ENCODE results near the gene RAPGEF4. TPM values are rescaled to one million over a fixed set of nuclear protein-coding genes. Genes with fewer than 3 reads are reported as not detected.

Gene RAPGEF4
- total and polyA plus RNA-seq, 12 donors = 1.2 to 11.2 (median 7.9) TPM

DNA sequence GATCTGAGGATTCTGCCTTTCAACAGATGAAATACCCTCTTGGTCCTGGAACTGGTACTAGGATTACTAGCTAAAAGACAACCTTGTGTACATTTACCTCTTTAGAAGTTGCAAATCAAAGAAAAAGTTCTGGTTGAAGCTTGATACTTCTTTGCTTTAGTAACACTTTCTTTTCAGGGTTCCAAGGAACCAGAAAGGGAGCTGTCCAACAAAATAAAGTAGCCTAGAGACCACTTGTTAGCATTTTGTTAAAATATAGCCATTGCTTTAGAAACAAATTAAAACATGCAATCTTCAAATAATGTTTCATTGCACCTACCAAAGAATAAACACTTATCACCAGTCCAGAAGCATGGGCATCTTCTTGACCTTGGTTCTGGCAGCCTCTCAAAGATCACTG is 222.1 kb downstream of the RAPGEF4 start:
- H3K9me3 ChIP-seq = no peaks in the 10 kb centered on the region
- intact Hi-C loops (cut with DNase I) = no loop called here
- peaks cover 0 to 5% (median 0%) of the 10 kb centered on the region in 9 donors for H3K4me1 ChIP-seq
- no peak overlapping the region for H3K27ac ChIP-seq
- no peaks in the 10 kb centered on the region for H3K27me3 ChIP-seq
- TF ChIP-seq, protein P1, sequence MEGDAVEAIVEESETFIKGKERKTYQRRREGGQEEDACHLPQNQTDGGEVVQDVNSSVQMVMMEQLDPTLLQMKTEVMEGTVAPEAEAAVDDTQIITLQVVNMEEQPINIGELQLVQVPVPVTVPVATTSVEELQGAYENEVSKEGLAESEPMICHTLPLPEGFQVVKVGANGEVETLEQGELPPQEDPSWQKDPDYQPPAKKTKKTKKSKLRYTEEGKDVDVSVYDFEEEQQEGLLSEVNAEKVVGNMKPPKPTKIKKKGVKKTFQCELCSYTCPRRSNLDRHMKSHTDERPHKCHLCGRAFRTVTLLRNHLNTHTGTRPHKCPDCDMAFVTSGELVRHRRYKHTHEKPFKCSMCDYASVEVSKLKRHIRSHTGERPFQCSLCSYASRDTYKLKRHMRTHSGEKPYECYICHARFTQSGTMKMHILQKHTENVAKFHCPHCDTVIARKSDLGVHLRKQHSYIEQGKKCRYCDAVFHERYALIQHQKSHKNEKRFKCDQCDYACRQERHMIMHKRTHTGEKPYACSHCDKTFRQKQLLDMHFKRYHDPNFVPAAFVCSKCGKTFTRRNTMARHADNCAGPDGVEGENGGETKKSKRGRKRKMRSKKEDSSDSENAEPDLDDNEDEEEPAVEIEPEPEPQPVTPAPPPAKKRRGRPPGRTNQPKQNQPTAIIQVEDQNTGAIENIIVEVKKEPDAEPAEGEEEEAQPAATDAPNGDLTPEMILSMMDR (IDR thresholded peaks at IDR 0.05) = no peak
- DNase-seq = no peak
- no peak overlapping the region for H3K4me3 ChIP-seq
- no peak for ATAC-seq
- H3K36me3 ChIP-seq = peaks cover 0 to 19% (median 0%) of the 10 kb centered on the region in 9 donors

DNA sequence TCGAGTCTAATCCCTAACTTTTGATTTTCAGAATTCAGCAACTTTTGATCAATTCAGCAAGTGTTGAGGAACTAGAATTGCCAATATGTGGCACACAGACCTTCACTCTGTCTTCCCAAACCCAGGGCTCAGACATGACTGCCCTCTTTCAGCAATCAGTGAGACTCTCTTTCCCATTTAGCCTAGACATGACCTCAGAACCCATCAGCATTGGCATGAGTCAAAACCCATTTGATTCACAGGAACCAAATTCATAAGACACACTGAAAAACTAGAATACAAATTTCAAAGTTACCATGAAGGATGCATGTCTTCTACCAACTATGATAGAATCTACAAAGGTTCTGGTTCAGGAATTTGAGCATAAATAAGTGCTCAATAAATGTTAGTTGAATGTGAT is 226.4 kb downstream of the RAPGEF4 start:
- TF ChIP-seq, protein P1 (IDR thresholded peaks at IDR 0.05) = no peak
- DNase-seq (no peak), ATAC-seq (no peak)
- intact Hi-C loops (cut with DNase I) = no loop called here
- Histone ChIP-seq H3K36me3 (peaks cover 0 to 23% (median 0%) of the 10 kb centered on the region in 9 donors), H3K27ac (peak overlapping the region in 1 of 10 donors; percentile 37), H3K4me1 (peaks cover under 1 to 19% (median 9%) of the 10 kb centered on the region in 9 donors), H3K4me3 (no peak overlapping the region), H3K27me3 (no peaks in the 10 kb centered on the region), H3K9me3 (no peaks in the 10 kb centered on the region)
- WGBS, 2 donors = 96% methylated on average over 1 of the region's 1 CpG

DNA sequence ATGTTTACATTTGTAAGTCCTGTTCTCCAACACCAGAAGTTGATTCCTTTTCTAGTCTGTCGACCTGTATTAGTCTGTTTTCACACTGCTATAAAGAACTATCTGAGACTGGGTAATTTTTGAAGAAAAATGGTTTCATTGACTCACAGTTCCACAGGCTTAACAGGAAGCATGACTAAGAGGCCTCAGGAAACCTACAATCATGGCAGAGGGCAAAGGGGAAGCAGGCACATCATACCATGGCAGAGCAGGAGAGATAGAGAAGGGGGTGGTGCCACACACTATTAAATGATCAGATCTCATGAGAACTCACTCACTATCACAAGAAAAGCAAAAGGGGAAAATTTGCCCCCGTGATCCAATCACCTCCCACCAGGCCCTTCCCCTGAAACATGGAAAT is 227.2 kb downstream of the RAPGEF4 start:
- intact Hi-C loops (cut with DNase I) = no loop called here
- no peaks in the 10 kb centered on the region for H3K9me3 ChIP-seq
- DNase-seq = no peak
- peaks cover 0 to 23% (median 0%) of the 10 kb centered on the region in 9 donors for H3K36me3 ChIP-seq
- 64 to 77% methylated on average over 2 of the region's 2 CpGs for WGBS, 2 donors
- H3K4me1 ChIP-seq = peaks cover 8 to 27% (median 16%) of the 10 kb centered on the region in 9 donors
- H3K4me3 ChIP-seq = no peak overlapping the region
- peak overlapping the region in 1 of 10 donors; percentile 37 for H3K27ac ChIP-seq
- H3K27me3 ChIP-seq = no peaks in the 10 kb centered on the region
- ATAC-seq = no peak
- TF ChIP-seq, protein P1 (IDR thresholded peaks at IDR 0.05) = no peak

DNA sequence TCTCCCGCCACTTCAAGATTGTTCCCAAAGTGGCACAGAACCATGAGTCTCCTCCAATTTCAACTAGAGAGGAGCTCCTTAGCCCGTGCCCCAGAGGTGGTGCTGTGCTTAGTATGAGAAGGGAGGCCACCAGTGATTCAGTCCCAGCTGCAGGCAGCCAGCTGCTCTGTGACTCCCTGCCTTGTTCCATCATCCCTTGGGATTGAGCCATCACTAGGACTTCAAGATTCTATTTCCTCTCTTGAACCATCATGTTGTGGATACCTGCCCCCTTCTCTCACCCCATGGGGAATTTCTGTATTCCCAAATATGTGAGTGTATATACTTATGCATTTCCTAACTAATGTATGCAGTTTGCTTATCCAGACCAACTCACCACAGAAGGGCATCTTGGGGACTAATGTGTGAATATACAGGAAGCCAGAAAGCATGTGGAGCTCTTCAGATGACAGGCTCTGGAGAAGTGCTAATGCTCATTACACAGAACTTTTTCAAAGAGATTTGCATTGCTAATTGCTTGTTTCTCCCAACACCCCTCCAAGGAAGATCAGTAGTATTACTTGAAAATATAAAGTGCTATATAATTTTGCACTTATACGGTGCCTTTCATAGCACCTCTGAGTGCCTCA is 229.0 kb downstream of the RAPGEF4 start:
- DNase-seq (no peak), ATAC-seq (no peak)
- Histone ChIP-seq H3K27me3 (no peaks in the 10 kb centered on the region), H3K36me3 (peaks cover 0 to 23% (median 0%) of the 10 kb centered on the region in 9 donors), H3K4me3 (no peak overlapping the region), H3K4me1 (peaks cover 9 to 44% (median 29%) of the 10 kb centered on the region in 9 donors), H3K9me3 (no peaks in the 10 kb centered on the region), H3K27ac (no peak overlapping the region)
- intact Hi-C loops (cut with DNase I) = loop anchor here in 1 of 10 donors (5.0 kb wide), 1 partner anchor 248 kb away; no protein-coding TSS in a partner anchor
- 88 to 96% methylated on average over 3 of the region's 3 CpGs for WGBS, 2 donors
- TF ChIP-seq, protein P1 (IDR thresholded peaks at IDR 0.05) = no peak
